Activated naive CD8-positive, alpha-beta T cell treated with anti-CD3 and anti-CD28 coated beads for 36 hours (primary cell): Measurements from ENCODE around the gene ARHGAP15. TPM values are rescaled to one million over a fixed set of nuclear protein-coding genes. Genes with fewer than 3 reads are reported as not detected.
A peak's percentile ranks its signal among the peaks of the same experiment; 100 is the strongest.

ENCODE experiments used
- DNase-seq: peaks from one replicate; pipeline ENCODE4 v3.0.0; 2021
- H3K27ac Mint-ChIP-seq: one replicate; pipeline ENCODE4 v1.8.0; 2022; ENCODE audit warnings: mild to moderate bottlenecking, moderate library complexity, mixed read lengths
- H3K27me3 Mint-ChIP-seq: one replicate; pipeline ENCODE4 v1.8.0; 2022; ENCODE audit warnings: mild to moderate bottlenecking, mixed read lengths
- H3K36me3 Mint-ChIP-seq: one replicate; pipeline ENCODE4 v1.8.0; 2021; ENCODE audit warnings: mild to moderate bottlenecking, mixed read lengths
- H3K4me1 Mint-ChIP-seq: one replicate; pipeline ENCODE4 v1.8.0; 2021; ENCODE audit warnings: mixed read lengths
- H3K4me3 Mint-ChIP-seq: one replicate; pipeline ENCODE4 v1.8.0; 2022; ENCODE audit warnings: mild to moderate bottlenecking, moderate library complexity, mixed read lengths
- H3K9me3 Mint-ChIP-seq: one replicate; pipeline ENCODE4 v1.8.0; 2022; ENCODE audit warnings: mixed read lengths
- total RNA-seq, 2 experiments: library from RNA; stranded (reverse); gene quantifications; one replicate each; pipeline ENCODE4 v1.2.3, GENCODE V29; 2021

The ARHGAP15 gene
- total RNA-seq, 2 experiments from 2014 or later: 45.2 to 47.0 TPM

DNA sequence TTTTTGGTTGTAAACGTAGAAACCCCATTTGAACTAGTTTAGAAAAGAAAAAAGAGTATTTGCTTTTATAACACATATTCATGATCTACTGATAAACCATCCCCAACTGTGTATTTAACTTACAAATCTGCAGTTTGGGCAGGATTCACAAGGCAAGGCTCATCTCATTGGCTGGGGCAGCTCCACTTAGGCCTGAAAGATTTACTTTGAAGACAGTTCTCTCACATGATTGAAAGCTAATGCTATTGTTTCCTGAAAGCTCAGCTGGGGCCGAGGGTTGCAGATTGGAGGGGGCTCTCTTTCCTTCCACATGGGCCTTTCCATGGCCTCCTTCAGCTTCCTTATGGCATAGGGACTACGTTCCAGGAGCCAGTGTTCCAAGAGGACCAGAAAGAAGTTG lies 47.4 kb downstream of the ARHGAP15 start:
- peak overlapping the region; percentile 91 for H3K27ac Mint-ChIP-seq
- H3K9me3 Mint-ChIP-seq: peaks cover 1% of the 10 kb centered on the region
- peaks cover 27% of the 10 kb centered on the region for H3K36me3 Mint-ChIP-seq
- no peaks in the 10 kb centered on the region for H3K27me3 Mint-ChIP-seq
- H3K4me1 Mint-ChIP-seq: peaks cover 46% of the 10 kb centered on the region
- no peak for DNase-seq
- H3K4me3 Mint-ChIP-seq: peak overlapping the region; percentile 75

DNA sequence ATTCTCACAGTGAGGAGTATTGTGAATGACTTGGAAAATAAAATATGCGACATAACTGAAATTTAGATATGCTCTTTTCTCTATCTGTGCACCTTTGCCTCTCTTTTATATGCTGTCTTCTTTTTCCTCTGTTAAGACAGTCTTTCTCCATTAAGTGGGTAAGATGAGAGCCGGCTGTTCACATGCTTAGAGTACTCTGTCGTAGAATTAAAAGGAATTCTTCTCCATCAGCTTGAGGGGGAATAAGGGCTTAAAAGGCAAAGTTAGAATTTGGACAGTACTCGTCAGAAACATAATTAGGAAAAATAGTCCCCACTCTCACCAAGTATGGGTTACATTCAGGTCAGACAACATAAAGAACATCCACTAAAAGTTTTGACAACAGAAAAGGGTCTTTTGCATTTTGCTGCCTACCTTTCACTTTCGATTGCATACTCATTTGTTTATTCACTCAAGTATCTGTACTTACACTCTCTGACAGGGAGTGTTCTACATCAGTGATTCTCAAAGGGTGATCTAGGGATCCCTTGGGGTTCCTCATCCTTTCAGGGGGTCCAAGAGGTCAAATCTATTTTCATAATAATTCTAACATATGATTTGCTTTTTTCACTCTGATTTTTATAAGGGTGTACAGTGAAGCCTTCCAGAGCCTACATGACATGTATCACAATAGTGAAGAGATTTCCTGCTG lies 48.0 kb downstream of the ARHGAP15 start:
- Mint-ChIP-seq H3K9me3 (peaks cover 1% of the 10 kb centered on the region), H3K36me3 (peaks cover 27% of the 10 kb centered on the region), H3K4me3 (peak overlapping the region; percentile 75), H3K27ac (peak overlapping the region; percentile 91), H3K27me3 (no peaks in the 10 kb centered on the region), H3K4me1 (peaks cover 48% of the 10 kb centered on the region)
- DNase-seq: no peak

DNA sequence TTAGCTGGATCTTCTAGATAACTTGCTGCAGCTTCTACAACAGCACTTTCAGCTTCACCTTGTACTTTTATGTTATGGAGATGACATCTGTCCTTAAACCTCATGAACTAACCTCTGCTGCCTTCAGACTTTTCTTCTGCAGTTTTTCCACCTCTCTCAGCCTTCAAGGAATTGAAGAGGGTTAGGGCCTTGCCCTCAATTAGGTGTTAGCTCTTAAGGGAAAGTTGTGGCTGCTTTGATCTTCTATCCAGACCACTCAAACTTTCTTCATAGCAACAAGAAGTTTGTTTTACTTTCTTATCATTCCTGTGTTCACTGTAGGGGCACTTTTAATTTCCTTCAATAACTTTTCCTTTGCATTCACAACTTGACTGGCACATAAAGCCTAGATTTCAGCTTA lies 52.3 kb downstream of the ARHGAP15 start:
- H3K4me1 Mint-ChIP-seq: peaks cover 44% of the 10 kb centered on the region
- H3K27me3 Mint-ChIP-seq: no peaks in the 10 kb centered on the region
- H3K27ac Mint-ChIP-seq: peak overlapping the region; percentile 12
- H3K9me3 Mint-ChIP-seq: peaks cover 1% of the 10 kb centered on the region
- H3K4me3 Mint-ChIP-seq: peak overlapping the region; percentile 15
- H3K36me3 Mint-ChIP-seq: peaks cover 37% of the 10 kb centered on the region
- DNase-seq: no peak

DNA sequence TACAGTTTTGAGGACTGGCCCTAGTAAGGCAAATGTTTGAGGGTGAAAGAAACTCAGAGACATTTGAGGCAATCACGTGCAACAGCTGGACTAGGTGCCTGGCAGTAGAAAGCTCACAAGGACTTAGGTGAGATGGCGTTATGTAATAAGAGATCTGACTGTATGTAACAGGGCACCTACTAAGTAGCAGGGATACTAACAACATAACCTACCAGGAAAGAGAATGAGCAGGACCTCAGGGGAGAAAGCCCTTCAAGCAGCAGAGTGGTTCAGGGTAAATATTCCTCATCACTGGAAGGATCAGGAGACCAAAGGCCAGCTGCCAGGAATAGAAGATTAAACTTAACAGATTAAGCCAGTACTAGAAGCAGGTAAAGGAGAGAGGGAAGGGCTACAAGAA lies 53.4 kb downstream of the ARHGAP15 start:
- no peak for DNase-seq
- peaks cover 43% of the 10 kb centered on the region for H3K4me1 Mint-ChIP-seq
- H3K27ac Mint-ChIP-seq: no peak overlapping the region
- no peak overlapping the region for H3K4me3 Mint-ChIP-seq
- peaks cover 42% of the 10 kb centered on the region for H3K36me3 Mint-ChIP-seq
- peaks cover 1% of the 10 kb centered on the region for H3K9me3 Mint-ChIP-seq
- H3K27me3 Mint-ChIP-seq: no peaks in the 10 kb centered on the region

DNA sequence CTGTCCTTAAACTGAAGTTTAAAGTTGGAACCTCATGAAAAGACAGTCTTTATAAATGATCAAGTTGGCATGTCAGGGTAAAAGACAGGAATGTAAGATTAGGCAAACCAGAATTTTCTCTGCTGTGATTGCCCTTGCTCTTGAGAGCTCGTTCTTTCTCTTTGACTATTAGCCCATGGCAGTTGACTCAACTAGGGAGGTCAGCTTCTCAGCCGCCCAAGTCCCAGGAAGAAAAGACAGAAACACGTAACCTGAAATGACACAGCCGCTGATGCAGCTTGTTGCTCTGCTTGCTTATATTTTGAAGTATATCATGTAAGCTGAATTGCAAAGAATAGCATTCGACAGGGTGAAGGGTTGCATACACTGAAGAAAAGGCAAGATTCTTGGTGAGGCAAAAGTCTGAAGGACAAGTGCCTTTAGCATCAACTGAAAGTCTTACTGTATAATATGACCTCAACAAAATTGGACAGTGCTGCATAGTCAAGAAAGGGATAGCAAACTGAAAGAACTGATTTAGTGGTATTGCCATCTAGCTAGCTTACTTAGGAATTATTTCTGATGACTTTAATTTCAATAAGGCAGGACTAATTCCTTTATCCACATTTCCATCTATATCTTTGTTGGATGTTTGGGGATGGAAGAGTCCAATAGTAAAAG lies 54.7 kb downstream of the ARHGAP15 start:
- no peak for DNase-seq
- no peak overlapping the region for H3K27ac Mint-ChIP-seq
- H3K36me3 Mint-ChIP-seq: peaks cover 41% of the 10 kb centered on the region
- no peak overlapping the region for H3K4me3 Mint-ChIP-seq
- peaks cover 1% of the 10 kb centered on the region for H3K9me3 Mint-ChIP-seq
- no peaks in the 10 kb centered on the region for H3K27me3 Mint-ChIP-seq
- H3K4me1 Mint-ChIP-seq: peaks cover 42% of the 10 kb centered on the region

DNA sequence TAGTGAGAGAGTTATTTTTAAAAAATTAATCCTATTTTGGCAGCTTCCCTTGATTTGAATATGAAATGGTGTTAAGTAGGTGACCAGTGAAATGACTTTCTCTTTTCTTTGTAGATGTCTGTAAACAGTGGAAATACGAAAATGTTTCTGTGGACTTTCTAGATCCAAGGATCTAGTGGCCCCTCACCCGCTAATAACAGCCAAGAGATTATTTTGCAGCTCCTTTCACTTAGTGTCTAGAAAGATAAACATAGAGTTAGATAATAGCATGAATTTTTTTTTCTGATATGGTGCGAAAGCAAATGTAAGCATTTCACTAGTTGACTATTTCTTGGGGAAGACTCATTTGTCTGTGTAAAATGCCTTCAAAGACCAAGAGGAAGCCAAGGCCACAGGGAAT lies 57.7 kb downstream of the ARHGAP15 start:
- Mint-ChIP-seq H3K36me3 (peaks cover 49% of the 10 kb centered on the region), H3K27ac (no peak overlapping the region), H3K4me1 (peaks cover 38% of the 10 kb centered on the region), H3K27me3 (no peaks in the 10 kb centered on the region), H3K4me3 (no peak overlapping the region), H3K9me3 (no peaks in the 10 kb centered on the region)
- DNase-seq: no peak

DNA sequence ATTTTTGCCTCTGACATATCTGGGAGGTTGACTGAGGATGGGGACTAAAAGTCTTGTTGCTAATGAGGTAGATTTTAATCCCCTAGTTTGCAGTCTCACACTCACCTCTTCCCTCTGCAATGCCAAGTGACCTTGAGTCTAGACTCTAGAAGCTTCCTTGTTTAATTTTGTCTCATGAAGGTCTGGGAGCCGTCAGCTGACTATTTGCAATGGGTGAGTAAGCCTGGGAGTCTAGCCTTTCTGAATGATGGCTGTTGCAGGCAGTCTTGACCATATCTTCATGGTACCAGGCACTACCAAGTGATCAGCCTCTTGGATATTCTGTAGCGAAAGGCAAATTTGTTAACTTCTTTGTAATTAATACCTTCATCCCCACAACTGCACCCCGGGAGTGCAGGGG lies 61.2 kb downstream of the ARHGAP15 start:
- H3K36me3 Mint-ChIP-seq: peaks cover 40% of the 10 kb centered on the region
- peaks cover 23% of the 10 kb centered on the region for H3K4me1 Mint-ChIP-seq
- no peaks in the 10 kb centered on the region for H3K27me3 Mint-ChIP-seq
- H3K27ac Mint-ChIP-seq: no peak overlapping the region
- no peak overlapping the region for H3K4me3 Mint-ChIP-seq
- H3K9me3 Mint-ChIP-seq: no peaks in the 10 kb centered on the region
- no peak for DNase-seq

DNA sequence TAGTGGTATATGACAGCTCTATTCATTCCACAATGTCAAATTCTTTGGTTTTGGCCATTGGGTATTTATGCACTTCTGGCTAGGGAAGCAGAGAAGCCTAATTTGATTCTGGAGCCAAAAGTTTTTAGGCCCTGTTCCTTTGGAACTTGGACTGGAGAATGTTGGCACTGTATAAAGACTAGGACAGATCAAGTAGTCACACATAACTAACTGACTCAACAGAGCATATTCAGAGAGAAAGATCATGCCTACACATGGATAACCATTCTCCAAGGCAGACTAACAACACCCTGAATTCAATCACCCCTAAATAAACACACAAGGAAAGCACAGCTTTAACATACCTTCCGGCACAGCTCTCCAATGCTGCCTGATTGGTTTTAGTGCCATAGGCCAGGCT lies 62.9 kb downstream of the ARHGAP15 start:
- no peaks in the 10 kb centered on the region for H3K9me3 Mint-ChIP-seq
- peaks cover 28% of the 10 kb centered on the region for H3K36me3 Mint-ChIP-seq
- DNase-seq: no peak
- no peak overlapping the region for H3K4me3 Mint-ChIP-seq
- H3K27me3 Mint-ChIP-seq: no peaks in the 10 kb centered on the region
- no peak overlapping the region for H3K27ac Mint-ChIP-seq
- peaks cover 17% of the 10 kb centered on the region for H3K4me1 Mint-ChIP-seq

DNA sequence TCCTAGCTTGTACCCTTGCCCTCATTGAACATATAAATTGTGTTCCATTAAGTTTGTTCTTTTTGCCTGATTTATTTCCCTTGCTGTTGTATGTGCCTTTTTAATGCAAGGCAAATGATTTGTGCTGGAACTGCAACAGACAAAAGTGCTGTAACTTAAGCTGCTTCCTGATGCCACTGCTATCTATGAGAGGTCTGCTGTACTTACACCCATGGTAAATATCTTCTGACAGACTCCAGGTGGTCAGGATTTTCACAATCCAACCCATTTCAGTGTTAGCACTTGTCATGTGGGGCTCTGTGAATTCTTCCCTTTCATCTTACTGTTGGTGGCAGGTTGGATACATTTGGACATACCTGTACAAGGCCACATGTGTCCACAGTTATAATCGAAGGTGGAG lies 63.5 kb downstream of the ARHGAP15 start:
- Mint-ChIP-seq H3K4me3 (no peak overlapping the region), H3K9me3 (no peaks in the 10 kb centered on the region), H3K27ac (no peak overlapping the region), H3K27me3 (no peaks in the 10 kb centered on the region), H3K36me3 (peaks cover 24% of the 10 kb centered on the region), H3K4me1 (peaks cover 13% of the 10 kb centered on the region)
- no peak for DNase-seq

DNA sequence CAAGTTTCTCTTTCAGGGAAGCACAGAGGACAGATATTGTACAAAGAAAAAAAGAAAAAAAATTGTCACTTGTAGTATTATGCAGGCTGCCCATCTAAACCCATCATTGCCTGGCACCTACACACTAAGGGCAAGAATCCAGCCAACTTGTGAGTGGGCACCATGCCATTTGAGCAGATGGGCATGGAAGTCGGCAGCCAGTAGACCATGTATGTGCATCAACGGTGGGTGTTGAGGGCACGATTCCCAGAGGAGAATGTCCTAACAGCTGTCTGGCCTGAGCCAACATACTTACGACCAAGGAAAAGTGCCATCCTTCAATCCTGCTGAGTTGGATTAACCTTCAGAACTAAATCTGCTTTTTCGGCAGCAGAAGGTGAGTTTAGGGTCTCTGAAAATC lies 63.9 kb downstream of the ARHGAP15 start:
- Mint-ChIP-seq H3K36me3 (peaks cover 24% of the 10 kb centered on the region), H3K4me3 (no peak overlapping the region), H3K4me1 (peaks cover 11% of the 10 kb centered on the region), H3K27me3 (no peaks in the 10 kb centered on the region), H3K27ac (no peak overlapping the region), H3K9me3 (no peaks in the 10 kb centered on the region)
- no peak for DNase-seq

DNA sequence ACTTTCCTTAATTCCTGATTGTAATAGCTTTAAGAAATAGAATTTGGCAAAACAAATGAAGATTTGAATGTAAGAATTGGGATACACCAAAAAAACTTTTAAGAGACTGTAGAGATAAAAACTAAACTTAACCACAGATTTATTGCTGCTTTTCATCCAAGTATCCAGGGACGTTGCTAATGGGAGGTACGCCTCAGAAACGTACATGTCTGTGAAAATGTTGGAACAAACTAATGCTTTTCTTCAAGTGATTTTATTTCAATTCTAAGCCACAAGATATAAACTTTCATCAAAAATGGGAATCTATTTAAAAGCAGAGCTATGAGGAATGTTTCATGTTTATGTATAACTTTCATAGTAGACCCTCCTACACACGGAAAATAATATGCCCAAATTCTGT lies 66.3 kb downstream of the ARHGAP15 start:
- H3K4me1 Mint-ChIP-seq: peaks cover 11% of the 10 kb centered on the region
- H3K27me3 Mint-ChIP-seq: no peaks in the 10 kb centered on the region
- no peak overlapping the region for H3K4me3 Mint-ChIP-seq
- DNase-seq: no peak
- H3K9me3 Mint-ChIP-seq: no peaks in the 10 kb centered on the region
- peaks cover 20% of the 10 kb centered on the region for H3K36me3 Mint-ChIP-seq
- H3K27ac Mint-ChIP-seq: no peak overlapping the region

DNA sequence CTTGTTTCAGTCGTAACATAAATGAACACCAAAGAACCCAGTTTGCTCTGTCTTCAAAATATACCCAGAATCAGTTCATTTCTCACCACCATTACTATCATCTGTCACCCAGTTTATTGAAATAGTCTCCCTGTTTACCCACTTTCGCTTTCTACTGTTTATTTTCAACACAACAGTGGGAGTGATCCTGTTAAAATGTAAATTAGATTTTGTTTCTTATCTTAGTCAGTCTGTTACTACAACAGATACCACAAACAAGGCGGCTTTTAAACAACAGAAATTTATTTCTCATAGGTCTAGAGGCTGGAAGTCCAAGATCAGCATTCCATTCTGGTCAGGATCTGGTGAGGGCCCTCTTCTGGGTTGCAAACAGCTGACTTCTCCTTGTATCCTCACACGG lies 74.8 kb downstream of the ARHGAP15 start:
- peak overlapping the region; percentile 16 for H3K27ac Mint-ChIP-seq
- DNase-seq: no peak
- H3K27me3 Mint-ChIP-seq: no peaks in the 10 kb centered on the region
- H3K36me3 Mint-ChIP-seq: peaks cover 71% of the 10 kb centered on the region
- H3K9me3 Mint-ChIP-seq: peaks cover 2% of the 10 kb centered on the region
- no peak overlapping the region for H3K4me3 Mint-ChIP-seq
- H3K4me1 Mint-ChIP-seq: peaks cover 33% of the 10 kb centered on the region

DNA sequence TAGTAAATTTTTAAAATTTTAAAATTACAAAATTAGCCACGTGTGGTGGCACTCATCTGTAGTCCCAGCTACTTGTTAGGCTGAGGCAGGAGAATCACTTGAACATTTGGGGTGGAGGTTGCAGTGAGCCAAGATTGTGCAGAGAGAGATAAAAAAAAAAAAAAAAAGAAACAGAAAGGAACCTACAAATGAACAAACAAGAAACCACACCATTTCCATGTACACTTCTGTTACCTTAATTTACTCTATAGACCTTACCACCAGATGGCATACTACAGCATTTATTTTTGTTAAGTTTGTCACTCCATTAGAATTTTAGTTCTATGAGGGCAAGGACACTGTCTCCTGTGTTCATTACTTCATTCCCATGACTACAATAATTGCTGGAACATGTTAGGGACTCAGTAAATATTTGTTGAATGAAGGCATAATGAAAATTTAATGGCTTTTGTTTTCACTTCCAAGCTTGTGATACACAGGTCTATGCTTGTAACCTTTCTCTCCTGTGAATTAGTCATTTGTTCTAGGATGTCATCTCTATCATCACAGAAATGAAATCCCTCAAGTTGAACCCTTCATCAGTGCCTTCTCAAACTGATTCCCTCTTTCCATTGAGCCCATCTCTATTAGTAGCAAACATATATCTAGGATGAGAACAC lies 76.0 kb downstream of the ARHGAP15 start:
- no peak for DNase-seq
- Mint-ChIP-seq H3K4me3 (no peak overlapping the region), H3K4me1 (peaks cover 33% of the 10 kb centered on the region), H3K27ac (peak overlapping the region; percentile 60), H3K27me3 (no peaks in the 10 kb centered on the region), H3K9me3 (peaks cover 2% of the 10 kb centered on the region), H3K36me3 (peaks cover 74% of the 10 kb centered on the region)

DNA sequence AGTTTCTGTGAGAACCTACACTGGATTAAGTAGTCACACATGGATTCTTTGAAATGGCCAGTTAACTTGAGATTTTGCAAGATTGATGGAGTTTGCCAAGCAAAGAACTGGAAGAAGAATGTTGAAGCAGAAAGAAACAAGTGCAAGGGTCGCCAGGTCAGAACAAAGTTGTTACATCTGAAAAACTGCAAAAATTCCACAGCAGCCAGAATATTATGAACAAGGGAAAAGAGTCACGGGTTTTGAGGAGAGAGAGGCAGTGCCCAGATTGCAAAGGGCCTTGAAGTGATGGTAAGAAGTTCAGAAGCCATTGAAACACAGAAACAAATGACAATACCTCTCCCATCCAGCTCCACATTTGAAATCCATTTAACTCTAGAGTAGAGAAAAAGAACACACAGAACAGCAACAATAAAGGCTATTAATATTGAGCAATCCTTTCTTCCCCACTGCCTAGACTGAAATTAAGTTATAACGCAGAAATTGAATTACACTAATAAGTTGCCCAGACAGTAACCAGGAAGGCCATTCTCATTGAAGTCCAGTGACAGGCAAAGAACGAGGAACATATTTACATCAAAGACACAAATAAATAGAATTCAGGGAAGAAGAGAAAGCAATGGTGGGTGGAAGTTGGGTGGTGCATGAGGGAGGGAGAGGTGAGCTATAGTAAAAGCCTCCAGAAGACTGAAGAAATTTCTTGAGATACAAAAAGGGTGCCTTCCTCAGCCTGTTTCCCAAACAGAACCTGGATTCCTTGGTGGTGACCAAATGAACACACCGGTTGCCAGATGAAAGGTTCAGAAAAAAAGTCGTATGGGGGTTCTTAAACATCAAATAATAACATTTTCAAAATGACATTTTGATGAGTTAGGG lies 80.6 kb downstream of the ARHGAP15 start:
- Mint-ChIP-seq H3K4me3 (no peak overlapping the region), H3K9me3 (no peaks in the 10 kb centered on the region), H3K4me1 (peaks cover 21% of the 10 kb centered on the region), H3K27ac (no peak overlapping the region), H3K36me3 (peaks cover 48% of the 10 kb centered on the region), H3K27me3 (no peaks in the 10 kb centered on the region)
- DNase-seq: no peak

DNA sequence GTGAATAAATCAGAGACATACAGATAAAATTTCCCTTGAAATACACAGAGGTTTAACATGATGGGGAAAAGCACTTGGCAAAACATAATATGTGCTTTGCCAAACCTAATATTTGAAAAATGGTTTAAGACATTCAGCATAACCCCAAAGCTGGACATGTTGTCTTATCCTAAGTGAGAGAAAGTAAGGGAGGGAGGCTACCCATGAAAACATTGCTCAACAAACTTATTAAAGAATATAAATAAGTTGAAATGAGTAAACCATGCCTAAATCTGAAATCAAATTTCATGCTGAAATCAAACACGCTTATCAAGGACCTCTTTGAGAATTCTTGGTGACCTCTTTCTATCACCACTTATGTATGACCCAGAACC lies 81.2 kb downstream of the ARHGAP15 start:
- peaks cover 18% of the 10 kb centered on the region for H3K4me1 Mint-ChIP-seq
- H3K4me3 Mint-ChIP-seq: no peak overlapping the region
- no peak for DNase-seq
- peaks cover 48% of the 10 kb centered on the region for H3K36me3 Mint-ChIP-seq
- peaks cover 2% of the 10 kb centered on the region for H3K9me3 Mint-ChIP-seq
- H3K27ac Mint-ChIP-seq: no peak overlapping the region
- H3K27me3 Mint-ChIP-seq: no peaks in the 10 kb centered on the region
